NCI-H2227 (cell line): ENCODE measurements around the gene DHX36.

ENCODE experiments used
- DNase-seq: peaks from one replicate; lab custom pipeline; 2025; ENCODE audit not compliant: unreplicated experiment; lab: John Stamatoyannopoulos, UW

The DHX36 gene

DNA sequence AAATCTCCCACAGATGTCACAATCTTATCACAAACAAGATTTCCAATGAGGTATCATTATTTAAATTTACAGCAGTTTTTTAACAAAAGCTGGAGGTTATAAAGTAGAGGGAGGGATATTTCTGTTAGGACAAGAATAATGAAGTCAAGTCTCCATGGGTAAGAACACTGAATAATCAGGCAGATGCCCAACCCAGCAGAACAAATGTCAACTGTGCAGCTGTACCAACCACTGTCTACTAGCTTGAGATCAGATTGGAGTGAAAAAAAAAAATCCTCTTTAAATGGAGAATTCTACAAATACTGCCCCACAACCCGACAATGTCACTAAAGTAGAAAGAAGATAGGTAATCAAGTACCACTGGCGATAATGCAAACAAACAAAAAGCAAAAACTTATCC, 30.3 kb downstream of the DHX36 start:
- no peak for DNase-seq

GRCh38 chr3:154290187-154290586, 34.1 kb downstream of the DHX36 start:
- DNase-seq: no peak

GRCh38 chr3:154285221-154285620, 39.1 kb downstream of the DHX36 start:
- no peak for DNase-seq

GRCh38 chr3:154280161-154280560, 44.1 kb downstream of the DHX36 start:
- DNase-seq: no peak

DNA sequence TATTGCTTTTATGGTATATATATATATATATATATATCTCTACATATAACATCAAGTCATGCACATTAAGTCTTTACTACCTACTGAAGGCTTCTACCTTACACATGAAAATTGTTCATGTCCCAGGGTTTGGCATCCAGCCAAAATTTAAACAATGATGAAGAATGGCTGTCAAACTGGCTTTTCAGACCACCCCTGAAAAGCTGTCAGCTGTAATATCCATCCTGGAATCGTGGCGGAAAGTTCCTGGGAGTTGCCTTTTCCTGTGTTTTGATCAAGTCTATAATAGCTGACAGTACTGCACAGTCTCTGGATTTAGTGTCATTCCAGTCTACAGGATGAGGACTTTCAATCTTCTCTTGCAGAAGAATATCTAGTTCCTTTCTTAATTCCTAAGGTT, 48.3 kb downstream of the DHX36 start:
- peak; percentile 23 for DNase-seq

DNA sequence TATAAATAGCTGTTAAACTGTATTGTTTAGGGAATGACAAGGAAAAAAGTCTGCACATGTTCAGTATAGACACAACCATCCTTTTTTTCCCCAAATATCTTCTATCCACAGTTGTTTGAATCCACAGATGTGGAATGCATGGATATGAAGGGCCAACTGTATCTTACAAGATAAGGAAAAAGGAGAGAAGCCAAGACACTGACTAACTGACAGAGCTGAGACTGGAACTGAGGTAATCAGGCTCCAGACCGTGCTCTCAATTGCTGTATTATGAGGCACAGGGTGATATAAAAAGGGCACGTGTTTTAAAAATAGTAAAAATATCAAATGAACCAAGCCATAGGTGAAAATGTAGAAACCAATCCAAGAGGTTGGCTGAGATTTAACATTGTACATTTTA, 49.0 kb downstream of the DHX36 start:
- DNase-seq: no peak

- no peak for DNase-seq
Observed at GRCh38 chr3:154274348-154274747, 49.9 kb downstream of the DHX36 start.

GRCh38 chr3:154273381-154273780, 50.9 kb downstream of the DHX36 start:
- no peak for DNase-seq

DNA sequence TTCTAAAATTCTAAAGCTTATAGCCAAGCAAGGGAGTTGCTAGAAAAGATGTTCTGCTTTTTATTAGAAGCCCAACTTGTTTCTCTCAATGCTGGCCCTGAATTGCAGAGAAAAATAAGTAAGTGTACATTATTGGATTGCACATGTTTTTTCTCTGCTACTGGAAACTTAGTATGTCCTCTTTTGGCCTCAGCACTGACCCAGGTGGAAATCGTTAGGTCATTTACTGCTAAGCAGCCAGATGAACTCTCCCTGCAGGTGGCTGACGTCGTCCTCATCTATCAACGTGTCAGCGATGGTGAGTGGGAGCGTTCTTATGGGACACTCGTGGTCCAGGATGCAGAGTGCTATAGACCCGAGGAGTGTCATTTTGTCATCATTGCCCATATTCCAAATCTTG, 69.8 kb downstream of the DHX36 start:
- no peak for DNase-seq

DNA sequence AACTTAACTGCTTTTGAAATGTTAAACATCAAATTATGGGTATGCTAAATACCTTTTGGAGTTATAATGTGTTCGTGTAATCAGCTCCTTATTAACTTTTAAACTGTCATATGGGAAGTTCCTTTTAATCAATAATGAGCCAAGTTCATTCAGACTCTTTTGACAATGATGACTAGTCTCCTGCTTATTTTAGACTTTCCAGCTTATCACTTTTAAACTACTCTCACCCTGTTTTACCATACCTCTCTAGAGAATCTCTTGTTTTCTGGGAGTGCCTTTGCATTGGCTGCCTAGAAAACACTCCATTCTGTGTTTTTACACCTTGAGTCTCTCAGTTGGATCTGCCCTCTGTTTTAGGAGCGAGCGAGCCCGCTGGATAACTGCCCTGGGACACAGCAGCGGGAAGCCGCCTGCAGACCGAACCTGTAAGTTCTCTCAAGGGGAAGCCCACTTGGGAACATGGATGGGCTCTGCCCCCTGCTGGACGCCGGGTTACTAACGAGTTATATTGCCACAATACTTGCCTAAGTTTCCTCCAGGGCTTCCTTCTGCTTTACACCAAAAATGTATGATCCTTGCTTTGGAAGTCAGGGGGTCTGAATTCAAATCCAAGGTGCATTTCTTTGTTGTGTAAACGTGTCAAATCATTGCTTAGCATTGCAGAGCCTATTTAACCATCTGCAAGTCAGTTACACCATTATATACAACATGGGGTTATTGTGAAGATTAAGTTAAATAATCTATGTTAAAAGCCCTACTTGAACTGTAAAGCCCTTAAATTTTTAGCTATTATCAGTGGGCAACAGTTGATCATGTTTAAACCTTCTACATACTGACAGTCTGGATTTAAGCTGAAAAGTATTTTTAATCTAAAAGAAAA, 71.3 kb downstream of the DHX36 start:
- peak; percentile 84 for DNase-seq

DNA sequence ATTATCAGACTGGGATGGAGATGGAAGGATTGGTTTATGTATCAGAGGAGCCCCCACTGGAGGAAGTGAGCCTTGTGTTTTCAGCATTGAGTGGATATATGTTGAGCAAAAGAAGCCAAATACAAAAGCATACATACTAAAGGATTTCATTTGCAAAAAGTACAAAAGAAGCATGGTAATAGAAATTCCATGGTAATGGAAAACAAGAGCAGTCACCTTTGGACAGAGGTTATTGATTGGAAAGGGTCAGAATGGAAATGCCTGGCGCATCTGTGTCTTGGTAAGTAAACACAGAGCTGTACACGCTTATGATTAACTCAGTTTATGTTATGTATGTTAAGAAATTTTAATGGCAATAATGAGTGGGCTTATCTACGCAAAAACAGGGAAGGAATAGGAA, 72.7 kb downstream of the DHX36 start:
- DNase-seq: no peak

DNA sequence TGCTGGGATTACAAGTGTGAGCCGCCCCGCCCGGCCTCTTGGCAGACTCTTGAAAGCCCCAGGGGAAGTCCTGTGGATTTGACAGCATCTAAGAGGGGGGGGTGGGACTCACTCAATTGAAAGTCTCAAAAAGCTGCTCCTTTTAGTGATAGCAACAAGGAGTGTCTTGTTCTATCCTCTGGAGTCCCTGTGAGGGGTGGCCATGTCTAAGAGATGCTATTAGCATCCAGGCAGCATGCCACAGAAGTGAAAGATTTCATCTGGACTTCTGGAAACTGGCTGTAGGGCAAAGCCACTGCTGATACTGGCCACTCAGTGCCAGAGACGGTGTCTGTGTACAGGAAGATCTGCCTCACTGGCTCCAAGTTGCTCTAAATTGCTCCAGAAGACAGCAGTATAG, 74.0 kb downstream of the DHX36 start:
- DNase-seq: no peak

- DNase-seq: no peak
Observed at GRCh38 chr3:154247806-154248415, 76.4 kb downstream of the DHX36 start.

DNA sequence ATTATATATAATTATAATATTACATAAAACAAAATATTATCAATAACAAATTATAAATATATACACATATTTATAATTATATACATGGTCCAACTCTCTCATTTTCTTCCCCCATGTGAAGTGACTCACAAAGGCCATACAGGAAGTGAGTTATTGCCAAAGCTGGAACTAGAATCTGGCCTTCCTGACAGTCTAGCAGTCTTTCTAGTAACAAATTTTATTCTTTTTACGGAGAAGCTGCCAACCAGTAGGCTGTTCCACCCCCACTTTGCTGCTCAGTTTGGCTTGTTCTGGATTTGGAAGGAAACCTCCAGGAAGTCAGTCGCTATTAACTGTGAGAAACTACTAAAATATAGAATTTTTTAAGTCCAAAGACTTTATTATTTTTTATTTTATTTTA, 79.6 kb downstream of the DHX36 start:
- DNase-seq: no peak

DNA sequence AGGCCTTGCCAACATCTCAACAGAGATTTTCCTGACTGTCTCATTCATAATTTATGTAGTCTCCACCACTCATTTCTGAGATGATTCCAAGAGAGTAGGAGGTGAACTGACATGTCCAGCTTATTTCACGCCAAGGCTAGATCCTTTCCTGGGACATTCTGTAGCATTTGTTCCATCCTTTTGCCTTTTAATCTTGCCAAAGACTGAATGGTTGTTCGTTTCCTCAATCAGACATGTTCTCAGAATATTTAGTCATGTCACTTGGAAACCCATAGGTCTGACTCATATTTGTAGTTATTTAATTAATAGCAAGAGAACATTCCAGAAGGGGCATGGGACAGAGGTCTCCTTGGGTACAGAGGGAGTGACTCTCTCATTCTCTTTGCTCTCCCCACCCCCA, 80.9 kb downstream of the DHX36 start:
- DNase-seq: no peak

DNA sequence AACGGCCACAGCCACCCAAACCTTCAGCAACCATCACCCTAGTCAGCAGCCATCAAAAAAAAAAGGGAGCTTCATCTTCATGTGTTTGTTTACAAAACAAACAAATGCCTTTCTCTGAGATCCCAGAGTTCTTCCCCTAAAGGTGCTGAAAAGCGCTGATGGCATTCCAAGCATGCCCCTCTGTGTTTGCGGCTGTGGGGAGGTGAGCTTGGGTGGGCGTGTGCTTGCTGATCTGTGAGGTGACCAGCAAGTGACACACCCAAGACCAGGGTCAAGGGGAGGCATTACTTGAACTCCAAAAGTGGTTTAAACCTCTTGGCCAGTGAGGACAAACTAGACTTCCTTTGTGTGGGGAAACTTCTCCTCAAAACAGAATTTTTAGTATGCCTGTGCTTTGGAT, 81.5 kb downstream of the DHX36 start:
- DNase-seq: no peak

DNA sequence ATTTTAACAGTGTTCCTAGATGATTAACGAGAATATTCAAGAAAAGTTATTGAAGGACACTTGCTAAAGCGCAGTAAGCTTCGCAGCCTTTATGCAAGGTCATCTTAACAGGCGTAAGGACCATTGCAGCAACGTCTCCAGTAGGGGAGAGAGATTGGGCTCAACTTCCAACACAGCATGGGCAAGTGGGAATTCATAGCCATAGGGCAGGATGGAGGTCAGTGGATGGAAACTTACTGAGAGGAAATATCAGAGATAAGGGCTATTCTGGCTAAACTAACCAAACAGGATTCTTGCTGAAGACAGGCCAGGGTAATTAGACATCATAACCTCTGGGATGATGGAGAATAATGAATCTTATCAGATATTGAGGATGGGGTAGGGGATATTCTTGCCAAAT, 82.8 kb downstream of the DHX36 start:
- DNase-seq: no peak

- DNase-seq: no peak
Observed at GRCh38 chr3:154240235-154240634, 84.1 kb downstream of the DHX36 start.

- no peak for DNase-seq
Observed at GRCh38 chr3:154236331-154236730, 88.0 kb downstream of the DHX36 start.

- DNase-seq: no peak
Observed at GRCh38 chr3:154235330-154235729, 89.0 kb downstream of the DHX36 start.

DNA sequence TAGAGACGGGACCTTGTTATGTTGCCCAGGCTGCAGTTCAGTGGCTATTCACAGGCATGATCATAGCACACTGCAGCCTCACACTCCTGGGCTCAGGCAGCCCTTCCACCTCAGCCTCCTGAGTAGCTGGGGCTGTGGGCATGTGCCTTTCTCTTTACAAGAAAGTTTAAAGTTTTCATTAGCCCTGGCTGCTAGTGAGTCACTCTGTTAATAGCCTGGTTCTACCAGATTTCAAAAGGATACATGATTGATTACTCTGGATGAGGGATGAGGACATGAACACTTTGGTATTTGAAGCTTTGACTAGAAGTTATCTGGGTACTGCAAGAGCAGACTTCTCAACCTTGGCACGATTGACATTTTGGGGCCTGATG, 95.1 kb downstream of the DHX36 start:
- DNase-seq: no peak

DNA sequence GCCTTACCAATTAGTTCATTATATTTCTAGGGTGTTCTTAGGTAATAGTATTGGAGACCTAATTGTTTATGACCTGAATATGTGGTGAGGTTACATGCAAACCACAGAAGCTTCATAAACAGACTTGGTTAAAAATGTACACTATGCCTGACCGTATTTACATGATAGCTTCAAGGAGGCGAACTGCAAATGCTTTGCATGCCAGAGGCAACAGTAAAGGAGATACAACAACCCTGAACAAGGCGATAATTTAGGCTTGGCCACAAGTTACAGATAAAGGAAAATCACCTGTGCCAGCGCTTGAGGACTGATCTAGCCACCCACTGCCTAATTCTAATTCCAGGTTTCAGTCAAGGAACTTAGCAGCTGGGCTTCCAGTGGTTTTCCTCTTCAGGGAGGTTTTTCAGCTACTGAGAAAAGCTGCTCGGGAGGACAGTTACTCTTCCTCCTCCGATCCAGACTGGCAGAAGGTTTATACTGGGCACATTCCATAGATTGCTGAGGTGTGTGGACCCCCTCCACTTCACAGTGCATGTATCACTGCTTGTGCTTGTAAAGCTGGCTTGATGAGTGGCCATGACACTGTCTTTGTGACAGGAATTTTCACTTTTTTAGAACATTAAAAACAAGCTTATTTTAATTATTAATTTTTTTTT, 95.6 kb downstream of the DHX36 start:
- no peak for DNase-seq
